GM19238 (cell line): ENCODE results near the gene THAP5.
A peak's percentile ranks its signal among the peaks of the same experiment; 100 is the strongest.

Experiments used
- DNase-seq: peaks from one replicate; pipeline ENCODE4 v3.0.0; 2011; ENCODE audit warnings: low spot score; ENCODE audit not compliant: insufficient read length

THAP5 gene

DNA sequence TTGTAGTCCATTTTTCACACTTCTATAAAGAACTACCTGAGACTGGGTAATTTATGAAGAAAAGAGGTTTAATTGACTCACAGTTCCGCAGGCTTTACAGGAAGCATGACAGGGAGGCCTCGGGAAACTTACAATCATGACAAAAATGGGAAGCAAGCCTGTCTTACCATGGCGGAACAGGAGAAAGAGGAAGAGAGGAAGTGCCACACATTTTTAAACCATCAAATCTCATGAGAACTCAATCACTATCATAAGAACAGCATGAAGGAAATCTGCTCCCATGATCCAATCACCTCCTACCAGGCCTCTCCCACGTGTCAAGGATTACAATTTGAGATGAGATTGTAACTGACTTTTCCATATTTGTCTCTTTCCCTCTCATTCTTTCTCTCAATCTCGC, 34.2 kb downstream of the THAP5 start:
- DNase-seq = no peak

DNA sequence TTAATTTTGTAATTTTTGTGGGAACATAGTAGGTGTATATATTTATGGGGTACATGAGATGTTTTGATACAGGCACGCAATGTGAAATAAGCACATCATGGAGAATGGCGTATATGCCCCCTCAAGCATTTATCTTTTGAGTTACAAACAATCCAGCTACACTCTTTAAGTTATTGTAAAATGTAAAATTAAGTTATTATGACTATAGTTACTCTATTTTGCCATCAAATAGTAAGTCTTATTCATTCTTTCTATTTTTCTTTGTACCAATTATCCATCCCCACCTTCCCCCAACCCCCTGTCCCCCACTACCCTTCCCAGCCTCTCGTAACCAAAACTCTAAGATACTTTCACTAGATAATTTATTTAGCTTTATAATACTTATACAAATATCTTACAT, 35.8 kb downstream of the THAP5 start:
- DNase-seq = no peak

DNA sequence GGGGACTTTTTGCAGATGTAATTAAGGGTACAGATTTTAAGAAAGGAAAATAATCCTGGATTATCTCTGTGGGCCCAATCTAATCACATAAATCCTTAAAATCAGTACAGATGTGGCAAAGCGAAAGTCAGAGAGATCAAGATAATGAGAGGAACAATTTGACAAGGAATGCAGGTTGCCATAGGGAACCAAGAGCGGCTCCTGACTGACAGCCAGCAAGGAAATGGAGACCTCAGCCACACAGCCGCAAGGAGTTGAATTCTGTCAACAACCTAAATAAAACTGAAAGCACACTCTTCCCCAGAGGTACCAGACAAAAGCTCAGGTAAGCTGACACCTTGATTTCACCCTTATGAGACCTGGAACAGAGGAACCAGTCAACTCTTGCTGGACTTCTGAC, 40.2 kb downstream of the THAP5 start:
- no peak for DNase-seq

DNA sequence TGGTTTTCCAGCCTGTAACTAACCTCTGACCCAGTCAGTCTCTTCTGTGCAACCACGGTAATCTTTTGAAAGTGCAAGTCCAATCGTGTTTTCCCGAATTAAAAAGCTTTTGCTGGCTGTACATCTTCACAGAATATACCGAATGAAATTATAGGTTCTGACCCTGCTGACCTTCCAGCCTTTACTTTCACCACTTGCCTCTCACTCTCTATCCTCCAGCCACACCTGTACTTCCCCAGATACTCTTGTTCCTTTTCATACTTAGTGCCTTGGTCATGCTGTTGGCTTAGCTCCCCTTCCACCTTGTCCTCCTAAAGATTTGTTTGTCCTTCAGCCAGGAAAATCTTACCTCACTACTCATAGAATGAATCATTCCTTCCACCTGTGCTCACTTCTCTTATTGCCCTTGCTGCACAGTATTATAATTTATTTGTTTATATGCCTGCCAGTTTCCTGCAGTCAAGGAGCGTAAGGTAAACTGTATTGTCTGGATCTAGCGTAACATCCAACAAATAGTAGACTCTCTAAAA, 41.3 kb downstream of the THAP5 start:
- DNase-seq = no peak

DNA sequence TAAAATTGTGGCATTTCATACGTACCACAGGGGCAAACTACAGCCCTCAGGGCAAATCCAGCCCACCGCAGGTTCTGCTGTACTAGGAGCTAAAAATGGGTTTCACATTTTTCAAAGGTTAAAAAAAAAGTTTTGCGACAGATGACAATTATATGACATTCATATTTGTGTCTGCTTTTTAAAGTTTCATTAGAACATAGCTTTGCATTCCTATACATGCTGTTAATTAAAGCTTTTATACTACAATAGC, 42.8 kb downstream of the THAP5 start:
- no peak for DNase-seq

DNA sequence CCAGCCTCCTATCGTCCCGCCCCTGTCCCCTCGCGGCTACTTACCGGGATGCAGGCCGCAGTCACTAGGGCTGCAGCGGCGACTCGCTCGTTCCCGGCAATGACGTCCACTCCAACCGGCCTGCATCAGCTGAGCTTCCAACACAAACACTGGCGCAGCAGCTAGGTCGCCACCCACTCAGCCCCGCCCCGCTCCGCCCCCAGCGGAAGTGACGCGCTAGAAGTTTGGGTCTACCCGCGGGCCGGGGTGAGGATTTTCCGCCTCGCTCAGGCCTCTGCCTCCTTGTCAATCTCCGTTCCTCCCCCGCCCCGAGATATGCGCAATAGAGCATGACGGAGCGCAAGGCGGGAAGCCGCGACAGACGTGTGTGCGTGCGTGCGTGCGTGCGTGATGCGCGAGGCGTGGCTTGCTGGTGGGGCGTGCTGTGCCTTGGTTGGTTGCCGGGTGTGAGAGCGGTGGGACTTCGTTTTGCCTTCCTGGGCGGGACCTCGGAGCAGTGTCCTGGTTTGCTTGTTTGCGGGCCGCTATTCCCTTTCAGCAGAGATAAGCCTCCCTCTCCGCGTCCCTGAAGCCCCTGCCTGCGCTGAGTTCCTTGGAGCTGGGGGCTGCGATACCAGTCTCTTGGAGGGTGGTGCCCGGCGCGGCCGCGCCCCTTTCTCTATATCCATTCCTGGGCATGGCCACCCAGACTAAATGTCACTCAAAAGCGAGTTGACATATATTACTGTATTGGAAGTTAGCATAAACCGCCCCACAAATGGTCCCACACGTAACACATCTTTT, 43.3 kb downstream of the THAP5 start, which contains the start of gene PNPLA8:
TSS of gene PNPLA8 (minus strand) at position 151 of the 783 bp plus-strand sequence. CDS start 10,644 bp downstream, outside the sequence.
- peak; percentile 81 for DNase-seq

DNA sequence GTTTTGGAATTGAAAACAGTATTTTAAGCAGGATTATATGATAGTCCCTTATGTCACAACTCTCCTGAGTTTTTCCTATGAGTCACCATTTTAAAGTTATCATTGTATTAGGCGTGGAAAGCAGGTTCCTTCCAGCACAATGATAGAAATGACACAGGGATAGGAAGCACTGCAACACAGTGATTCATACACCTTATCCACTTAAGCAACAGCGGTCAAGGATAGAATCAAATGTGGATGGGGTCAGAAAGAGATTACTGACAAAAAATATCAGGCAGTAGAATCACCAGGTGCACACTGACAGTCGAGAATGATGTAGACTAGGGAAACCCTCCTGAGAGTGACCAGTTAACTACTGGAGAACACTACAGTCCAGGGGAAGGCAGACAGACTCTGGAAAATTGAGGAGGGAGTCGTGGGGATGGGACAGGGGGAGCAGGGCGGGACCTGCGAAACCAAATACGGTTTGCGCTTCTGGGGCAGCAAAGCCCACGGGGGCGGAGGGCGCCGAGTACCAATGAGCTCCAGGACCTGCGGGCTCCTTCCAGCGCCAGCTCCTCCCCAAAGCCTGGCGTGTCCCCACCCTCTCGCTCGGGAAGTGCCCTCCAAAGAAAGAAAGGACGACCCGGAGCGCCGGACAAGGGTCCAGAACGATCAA, 44.0 kb downstream of the THAP5 start:
- DNase-seq = peak; percentile 32

DNA sequence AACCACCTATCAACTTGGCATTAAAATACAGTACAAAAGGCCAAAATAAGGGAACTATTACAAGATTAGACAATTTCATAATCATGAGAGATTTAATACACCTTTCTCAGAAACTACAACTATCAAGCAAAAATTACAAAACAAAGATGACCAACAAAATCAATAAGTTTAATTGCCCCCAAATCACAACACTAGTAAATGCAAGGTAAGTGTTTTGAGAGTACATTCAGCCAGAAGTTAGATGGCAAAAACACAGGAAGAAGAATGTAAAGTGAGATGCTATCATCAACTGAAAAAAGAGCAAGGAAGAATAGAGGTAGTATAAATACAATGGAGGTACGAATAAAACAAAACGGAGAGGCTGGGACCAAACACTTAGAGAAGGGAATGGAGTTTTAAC, 46.7 kb downstream of the THAP5 start:
- no peak for DNase-seq

DNA sequence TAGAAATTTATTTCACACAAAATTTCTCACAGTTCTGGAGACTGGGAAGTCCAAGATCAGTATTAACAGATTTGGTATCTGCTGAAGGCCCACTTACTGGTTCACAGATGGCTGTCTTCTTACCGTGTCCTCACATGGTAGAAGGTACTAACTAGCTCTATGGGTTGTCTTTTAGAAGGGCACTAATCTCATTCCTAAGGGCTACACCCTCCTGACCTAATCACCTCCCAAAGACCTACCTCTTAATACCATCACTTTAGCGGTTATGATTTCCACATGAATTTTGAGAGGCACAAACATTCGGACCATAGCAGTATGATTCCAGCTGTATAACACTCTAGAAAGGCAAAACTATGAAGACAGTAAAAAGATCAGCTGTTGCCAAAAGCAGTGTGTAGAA, 51.6 kb downstream of the THAP5 start:
- no peak for DNase-seq

DNA sequence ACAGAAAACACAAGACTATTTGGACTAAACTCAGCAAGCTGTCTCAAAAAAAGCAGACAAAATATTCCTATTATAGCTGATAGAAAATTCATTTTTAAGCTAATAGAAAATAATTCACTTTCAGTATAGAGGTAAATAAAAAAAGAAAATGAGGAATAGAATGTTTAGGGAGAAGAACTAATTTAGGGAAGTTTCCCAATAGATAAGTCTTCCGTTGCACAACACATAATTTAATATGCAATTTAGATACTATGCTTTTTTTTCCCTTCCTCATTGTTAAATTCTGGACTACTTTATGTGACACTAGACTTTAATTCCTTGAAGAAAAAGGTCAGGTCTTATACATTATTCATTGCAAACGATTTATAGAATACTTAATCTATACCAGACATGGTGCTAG, 53.9 kb downstream of the THAP5 start:
- DNase-seq = no peak

DNA sequence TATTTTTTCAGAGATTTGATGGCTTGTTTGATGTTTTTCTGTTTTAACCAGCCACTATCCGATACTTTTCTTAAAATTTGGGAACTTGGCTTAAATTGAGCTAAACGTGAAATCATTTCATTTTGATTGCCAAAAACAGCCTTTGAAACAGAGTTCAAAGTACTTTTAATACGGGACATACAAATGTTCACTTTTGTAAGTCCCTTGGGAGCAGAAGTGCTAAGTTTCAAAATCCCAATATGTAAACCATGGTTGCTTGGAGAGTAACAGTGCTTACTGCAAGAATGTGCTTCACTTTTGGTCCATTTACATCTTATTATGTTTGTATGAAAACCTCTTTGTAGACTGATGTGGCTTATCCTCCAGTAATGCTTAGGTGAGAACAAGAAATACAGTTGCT, 54.5 kb downstream of the THAP5 start:
- DNase-seq = no peak
